Fibroblast of skin of scalp (primary cell): Measurements from ENCODE around the gene PCDHB1.
"Not testable (repeated sequence)": the region's sequence is repeated elsewhere in the genome, so short reads cannot be mapped to it uniquely, and the experiment has no call there.

Experiments used
- DNase-seq: peaks from one replicate; pipeline ENCODE4 v3.0.0-alpha.2; 2013

The PCDHB1 gene

DNA sequence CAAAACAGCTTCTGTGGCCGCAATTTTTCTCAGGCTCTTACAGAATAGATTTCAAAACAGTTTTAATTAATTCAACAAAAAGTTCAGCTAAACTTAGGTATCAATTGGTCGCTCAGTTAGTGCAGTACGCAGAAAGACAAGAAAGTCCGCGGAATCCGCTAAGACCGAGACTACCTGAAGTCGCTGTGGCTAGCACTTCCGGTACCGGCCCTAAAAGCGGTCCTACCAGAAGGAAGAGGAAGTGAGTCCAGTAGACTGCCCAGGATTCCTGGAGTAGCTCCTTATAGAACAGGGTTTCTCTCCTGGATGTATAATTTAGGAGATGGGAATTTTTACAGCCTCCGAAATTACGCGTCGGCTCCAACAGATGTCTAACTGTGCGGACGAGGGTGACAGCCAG is 26.7 kb downstream of the PCDHB1 start:
- DNase-seq: no peak

DNA sequence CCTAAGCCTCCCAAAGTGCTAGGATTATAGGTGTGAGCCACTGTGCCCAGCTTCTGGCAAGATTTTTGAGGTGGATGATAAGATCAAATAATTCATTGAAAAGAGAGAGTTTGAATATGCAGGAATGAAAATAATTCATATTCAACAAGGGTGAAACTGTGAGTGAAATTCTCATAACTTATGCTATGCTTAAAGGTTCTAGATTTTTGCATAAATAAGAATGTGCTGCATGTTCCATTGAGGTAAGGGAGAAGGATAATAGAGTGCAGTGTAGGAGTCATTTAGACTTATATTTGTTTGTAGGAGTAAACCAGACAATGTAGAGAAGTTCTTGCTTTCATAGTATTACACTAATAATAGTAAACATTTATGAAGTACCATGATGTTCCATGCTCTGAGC is 31.1 kb downstream of the PCDHB1 start:
- DNase-seq: no peak

DNA sequence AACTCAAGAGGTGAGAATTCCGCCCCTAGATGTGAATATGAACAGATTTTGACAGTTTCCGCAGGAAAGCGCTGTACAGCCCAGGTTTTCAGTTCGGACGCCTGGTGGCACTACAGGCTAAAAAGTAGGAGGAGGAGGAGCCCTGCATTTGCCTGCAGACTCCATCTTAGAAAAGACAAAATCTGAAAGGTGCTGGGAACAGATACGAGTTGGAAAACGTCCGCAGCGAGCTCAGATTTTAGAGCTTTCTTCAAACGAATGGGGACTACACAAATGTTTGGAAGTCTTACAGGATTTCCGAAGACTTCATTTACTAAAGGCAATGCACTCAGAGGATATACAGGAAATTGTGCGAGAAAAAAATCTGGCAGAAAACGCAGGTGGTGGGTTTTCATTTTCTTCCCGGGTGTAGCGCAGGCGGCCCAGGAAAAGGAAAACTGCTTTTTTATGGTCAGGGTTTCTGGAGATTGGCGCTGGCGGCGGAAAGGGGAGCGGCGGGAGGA is 33.4 kb downstream of the PCDHB1 start:
- DNase-seq: peak; percentile 48

DNA sequence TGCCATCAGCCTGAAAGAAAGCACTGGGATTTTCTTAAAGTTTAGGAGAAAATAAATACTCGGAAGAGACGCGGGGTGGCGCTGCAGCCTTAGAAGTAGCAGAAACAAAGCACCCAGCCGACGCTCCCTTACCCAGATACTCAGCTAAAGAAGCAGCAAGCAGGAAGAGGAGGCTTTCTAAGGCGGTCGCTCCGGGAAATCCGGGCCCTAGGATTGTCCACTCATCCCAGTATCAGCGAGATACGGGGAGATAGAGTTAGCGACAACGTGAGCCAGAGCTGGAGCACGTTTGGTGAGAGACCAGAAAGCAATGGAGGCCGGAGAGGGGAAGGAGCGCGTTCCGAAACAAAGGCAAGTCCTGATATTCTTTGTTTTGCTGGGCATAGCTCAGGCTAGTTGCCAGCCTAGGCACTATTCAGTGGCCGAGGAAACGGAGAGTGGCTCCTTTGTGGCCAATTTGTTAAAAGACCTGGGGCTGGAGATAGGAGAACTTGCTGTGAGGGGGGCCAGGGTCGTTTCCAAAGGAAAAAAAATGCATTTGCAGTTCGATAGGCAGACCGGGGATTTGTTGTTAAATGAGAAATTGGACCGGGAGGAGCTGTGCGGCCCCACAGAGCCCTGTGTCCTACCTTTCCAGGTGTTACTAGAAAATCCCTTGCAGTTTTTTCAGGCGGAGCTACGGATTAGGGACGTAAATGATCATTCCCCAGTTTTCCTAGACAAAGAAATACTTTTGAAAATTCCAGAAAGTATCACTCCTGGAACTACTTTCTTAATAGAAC is 43.5 kb downstream of the PCDHB1 start, which contains the start of gene PCDHB2:
Gene PCDHB2, plus strand, starts transcription at position 135 of the 782 bp plus-strand sequence. Its CDS starts 176 bp downstream, at position 311.
- peak; percentile 68 for DNase-seq

DNA sequence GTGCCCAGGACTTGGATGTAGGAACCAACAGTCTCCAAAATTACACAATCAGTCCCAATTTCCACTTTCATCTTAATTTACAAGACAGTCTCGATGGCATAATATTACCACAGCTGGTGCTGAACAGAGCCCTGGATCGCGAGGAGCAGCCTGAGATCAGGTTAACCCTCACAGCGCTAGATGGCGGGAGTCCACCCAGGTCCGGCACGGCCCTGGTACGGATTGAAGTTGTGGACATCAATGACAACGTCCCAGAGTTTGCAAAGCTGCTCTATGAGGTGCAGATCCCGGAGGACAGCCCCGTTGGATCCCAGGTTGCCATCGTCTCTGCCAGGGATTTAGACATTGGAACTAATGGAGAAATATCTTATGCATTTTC is 44.1 kb downstream of the PCDHB1 start:
- DNase-seq: no peak

DNA sequence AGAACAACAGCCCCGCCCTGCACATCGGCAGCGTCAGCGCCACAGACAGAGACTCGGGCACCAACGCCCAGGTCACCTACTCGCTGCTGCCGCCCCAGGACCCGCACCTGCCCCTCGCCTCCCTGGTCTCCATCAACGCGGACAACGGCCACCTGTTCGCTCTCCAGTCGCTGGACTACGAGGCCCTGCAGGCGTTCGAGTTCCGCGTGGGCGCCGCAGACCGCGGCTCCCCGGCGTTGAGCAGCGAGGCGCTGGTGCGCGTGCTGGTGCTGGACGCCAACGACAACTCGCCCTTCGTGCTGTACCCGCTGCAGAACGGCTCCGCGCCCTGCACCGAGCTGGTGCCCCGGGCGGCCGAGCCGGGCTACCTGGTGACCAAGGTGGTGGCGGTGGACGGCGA is 45.0 kb downstream of the PCDHB1 start:
- not testable (repeated sequence) for DNase-seq

DNA sequence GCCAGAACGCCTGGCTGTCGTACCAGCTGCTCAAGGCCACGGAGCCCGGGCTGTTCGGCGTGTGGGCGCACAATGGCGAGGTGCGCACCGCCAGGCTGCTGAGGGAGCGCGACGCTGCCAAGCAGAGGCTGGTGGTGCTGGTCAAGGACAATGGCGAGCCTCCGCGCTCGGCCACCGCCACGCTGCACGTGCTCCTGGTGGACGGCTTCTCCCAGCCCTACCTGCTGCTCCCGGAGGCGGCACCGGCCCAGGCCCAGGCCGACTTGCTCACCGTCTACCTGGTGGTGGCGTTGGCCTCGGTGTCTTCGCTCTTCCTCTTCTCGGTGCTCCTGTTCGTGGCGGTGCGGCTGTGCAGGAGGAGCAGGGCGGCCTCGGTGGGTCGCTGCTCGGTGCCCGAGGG is 45.4 kb downstream of the PCDHB1 start:
- DNase-seq: not testable (repeated sequence)

DNA sequence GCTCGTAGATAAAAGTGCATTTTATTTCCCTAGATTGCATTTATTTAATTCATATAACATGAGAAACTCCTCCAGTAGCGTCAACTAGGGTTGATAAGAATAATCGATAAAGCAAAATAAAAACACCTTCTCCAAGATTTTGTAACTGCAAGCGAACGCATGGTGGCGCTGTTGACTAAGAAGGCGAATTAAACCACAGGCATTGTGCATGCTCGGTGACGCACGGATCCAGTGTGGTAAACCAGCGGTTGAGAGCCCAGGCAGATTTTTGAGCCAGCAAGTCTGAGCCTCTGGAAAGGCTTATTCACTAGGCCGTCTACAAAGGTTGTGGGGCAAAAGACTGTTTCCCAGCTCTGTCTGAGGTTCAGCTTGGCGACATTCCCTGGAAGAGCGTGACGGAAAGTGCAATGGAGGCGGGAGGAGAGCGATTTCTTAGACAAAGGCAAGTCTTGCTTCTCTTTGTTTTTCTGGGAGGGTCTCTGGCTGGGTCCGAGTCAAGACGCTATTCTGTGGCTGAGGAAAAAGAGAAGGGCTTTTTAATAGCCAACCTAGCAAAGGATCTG is 49.1 kb downstream of the PCDHB1 start, which contains the start of gene PCDHB3:
Gene PCDHB3, plus strand, starts transcription at position 231 of the 563 bp plus-strand sequence. Its CDS starts 177 bp downstream, at position 408.
- DNase-seq: peak; percentile 32

DNA sequence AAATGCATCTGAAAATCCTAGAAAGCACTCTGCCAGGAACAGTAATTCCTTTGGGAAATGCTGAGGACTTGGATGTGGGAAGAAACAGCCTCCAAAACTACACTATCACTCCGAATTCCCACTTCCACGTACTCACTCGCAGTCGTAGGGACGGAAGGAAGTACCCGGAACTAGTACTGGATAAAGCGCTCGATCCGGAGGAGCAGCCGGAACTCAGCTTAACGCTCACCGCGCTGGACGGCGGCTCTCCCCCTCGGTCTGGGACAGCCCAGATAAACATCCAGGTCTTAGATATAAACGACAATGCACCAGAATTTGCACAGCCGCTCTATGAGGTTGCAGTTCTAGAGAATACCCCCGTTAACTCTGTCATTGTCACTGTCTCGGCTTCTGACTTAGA is 49.9 kb downstream of the PCDHB1 start:
- no peak for DNase-seq

DNA sequence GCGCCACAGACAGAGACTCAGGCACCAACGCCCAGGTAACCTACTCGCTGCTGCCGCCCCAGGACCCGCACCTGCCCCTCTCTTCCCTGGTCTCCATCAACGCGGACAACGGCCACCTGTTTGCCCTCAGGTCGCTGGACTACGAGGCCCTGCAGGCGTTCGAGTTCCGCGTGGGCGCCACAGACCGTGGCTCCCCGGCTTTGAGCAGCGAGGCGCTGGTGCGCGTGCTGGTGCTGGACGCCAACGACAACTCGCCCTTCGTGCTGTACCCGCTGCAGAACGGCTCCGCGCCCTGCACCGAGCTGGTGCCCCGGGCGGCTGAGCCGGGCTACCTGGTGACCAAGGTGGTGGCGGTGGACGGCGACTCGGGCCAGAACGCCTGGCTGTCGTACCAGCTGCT is 50.9 kb downstream of the PCDHB1 start:
- DNase-seq: not testable (repeated sequence)

DNA sequence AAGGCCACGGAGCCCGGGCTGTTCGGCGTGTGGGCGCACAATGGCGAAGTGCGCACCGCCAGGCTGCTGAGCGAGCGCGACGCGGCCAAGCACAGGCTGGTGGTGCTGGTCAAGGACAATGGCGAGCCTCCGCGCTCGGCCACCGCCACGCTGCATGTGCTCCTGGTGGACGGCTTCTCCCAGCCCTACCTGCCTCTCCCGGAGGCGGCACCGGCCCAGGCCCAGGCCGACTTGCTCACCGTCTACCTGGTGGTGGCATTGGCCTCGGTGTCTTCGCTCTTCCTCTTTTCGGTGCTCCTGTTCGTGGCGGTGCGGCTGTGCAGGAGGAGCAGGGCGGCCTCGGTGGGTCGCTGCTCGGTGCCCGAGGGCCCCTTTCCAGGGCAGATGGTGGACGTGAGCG is 51.3 kb downstream of the PCDHB1 start:
- DNase-seq: not testable (repeated sequence)

DNA sequence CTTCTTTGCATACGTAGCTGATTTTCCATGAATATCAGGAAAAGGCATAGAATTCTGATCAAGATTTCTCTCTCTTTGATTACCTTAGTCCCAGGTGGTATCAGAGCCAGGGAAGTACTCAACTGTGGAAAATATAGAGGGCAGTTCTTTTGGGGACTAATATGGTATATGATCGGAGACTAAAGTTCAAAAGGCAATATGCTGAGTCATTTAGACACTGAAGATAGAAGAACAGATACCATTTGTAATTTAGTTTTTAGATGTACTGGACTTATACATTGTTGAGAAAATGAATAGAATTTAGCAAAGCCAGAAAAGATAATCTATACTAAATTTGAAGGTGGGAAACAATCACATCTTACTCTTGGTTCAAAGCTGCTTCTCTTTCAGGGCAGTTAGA is 54.2 kb downstream of the PCDHB1 start:
- no peak for DNase-seq
